GM18517 (cell line): ENCODE data around the gene BEND2.
"Not testable (repeated sequence)": the region's sequence is repeated elsewhere in the genome, so short reads cannot be mapped to it uniquely, and the experiment has no call there.

Source experiments
- ATAC-seq: cut with Tn5 transposase; IDR thresholded peaks from one replicate; pipeline ENCODE4 v1.9.1; 2021; ENCODE audit warnings: mild to moderate bottlenecking, moderate library complexity; ENCODE audit not compliant: unreplicated experiment

The BEND2 gene

DNA sequence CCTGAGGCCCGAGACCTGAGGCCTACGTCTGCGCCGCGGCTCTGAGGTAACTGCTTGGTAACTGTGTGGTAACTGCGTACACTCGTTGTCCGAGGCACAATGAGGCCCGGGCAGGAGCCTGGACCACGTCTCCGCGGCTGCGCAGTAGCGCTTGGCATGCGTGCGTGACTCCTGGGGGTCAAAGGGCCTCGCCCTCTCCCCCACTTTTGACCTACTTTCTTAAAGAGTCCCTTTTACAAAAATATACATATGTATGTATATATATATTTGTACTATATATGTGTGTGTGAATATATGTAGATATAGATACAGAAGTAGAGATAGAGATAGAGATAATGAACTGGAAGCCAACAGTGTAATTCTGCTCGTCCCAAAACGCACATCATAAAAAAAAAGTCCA is at the start of gene BEND2:
BEND2 (minus strand) TSS at position 101 of the 400 bp plus-strand sequence. CDS start 136 bp downstream, outside the sequence.
- no peak for ATAC-seq

DNA sequence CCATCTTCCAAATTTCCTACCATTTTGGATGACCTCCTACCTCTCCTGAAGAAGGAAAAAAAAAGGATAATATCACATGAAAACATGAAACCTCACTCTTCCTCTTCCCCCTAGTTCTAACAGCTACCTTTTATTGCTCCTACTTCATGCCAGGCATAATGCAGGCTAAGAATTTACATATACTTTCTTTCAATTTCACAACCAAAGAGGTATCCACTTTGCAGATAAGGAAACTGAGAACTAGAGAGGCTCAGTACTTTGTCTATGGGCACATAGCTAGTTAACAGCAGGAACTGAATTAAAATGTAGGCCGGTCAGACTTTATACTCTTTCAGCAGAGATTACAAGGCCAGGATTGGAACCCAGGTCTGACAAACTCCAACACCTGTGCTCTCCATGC is 34.4 kb upstream of the BEND2 start:
- no peak for ATAC-seq

DNA sequence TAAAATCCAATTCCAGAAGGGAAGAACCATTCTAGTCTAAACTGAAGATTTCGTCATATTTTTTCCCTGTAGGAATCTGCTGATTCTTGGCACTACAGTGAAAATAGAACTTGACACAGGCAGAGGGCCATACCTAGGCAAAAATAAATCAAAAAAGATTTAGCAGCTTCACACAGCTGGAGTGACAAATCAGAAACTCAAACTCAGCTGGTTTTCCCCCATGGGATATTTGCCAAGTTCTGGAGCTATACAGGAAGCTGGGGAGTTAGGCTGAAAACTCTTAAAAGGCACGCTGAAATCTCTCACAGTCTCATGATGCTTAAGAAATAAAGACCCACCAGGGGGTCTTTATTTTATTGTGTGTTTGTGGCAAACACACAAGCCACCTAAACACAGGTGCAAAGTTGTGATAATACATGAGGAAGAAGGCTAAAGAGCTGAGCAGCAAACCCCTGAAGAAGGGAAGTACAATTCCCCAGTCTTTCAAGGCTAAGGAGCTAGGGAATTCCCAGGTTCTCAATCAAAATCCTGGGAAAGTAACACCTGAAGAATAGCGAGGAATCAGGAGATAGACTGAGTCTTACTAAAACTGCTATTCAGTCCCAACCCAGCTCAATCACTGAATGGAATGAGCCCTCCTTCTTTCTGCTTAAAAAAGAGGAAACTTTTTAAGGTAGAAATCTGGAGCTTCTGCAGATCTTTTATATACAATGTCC is 32.1 kb upstream of the BEND2 start:
- ATAC-seq = no peak

DNA sequence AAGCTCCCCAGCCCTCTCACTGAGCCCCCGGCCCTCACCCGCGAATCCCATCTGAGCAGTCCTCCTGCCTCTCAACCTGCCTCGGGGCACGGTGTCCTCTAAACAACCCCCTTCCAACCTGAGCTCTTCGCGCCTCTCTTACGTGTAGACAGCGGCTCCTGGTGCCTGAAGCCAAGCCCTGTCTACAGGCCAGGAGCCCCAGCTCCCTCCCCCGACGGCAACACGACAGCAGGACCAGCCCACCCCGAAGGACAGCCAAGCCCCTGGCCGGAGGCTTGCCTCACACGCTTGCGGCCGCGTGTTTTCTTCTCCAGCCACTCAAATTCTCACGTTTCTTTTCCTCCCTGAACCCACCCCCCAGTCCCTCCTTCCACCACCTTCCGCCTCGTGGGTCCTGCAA is 9.0 kb upstream of the BEND2 start:
- ATAC-seq = not testable (repeated sequence)

DNA sequence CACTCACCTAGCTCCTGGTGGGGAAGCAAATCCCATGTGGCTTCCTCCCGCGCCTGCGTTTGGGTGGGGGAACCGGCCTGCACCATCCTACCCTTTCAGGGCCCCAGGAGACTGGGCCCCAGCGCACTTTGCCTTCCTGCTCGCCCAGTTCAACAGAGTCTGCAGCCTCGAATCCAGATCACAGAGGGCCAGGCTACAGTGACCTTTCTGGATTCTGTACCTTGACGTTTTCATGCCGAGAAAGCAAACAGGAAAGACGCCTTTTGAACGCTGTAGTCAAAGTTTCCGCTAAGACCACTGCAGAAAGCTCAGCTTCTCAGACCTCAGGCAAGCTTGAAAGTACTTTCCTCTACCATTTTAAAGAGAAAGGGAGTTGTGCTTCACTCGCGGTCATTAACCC is 7.4 kb upstream of the BEND2 start:
- no peak for ATAC-seq

DNA sequence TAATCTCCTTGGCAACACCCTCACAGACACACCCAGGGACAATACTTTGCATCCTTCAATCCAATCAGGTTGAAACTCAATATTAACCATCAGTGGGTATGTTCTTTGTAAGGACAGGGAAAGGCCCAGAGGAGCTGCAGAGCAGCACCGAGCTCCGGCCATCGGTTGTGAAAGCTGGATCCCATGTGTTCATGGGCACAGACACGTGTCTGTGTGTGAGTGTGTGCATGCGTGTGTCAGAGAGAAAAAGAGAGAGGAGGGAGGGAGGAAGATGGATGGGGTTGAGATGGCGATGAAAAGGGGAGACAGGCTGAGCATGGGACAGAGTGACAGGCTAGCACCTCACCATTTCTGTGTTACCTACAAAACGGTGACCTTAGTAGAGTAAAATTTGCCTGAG is 6.8 kb upstream of the BEND2 start:
- ATAC-seq = no peak

DNA sequence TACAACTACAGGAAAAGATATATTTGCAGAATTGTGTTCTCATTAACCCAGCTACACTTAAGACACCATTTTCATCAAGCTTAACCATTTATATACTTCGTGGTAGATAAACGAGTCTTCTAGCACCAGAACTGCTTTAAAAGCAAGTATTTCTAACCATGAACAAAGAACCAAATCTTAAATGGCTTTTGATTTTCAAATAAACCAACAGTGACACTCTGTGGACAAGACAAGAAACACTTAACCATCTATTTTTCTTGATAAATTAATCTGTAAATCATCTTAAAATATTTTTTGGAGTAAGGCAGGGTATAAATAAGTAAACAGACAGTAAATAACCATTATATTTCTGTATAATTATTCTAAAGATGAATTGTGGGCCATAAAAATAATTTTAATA is 10.2 kb downstream of the BEND2 start:
- ATAC-seq = no peak

DNA sequence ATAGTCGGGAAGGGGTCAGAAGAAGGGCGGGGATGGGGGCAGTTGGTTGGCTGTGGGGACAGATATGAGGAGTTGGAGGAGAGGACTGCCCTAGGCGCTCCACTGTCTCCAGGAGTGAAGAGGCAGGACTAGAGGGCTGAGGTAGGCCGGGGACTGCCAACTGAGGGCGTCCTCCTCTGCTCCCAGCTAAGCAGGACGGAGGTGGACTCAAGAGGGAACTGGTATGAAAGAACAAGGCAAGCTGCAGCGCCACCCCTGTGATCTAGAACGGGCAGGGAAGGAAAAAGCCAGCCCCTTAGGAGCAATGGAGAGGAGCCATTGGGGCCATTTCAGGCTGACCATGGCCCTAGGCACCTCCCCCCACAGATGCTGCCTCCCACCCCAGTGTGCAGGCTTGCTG is 14.0 kb downstream of the BEND2 start:
- ATAC-seq = no peak

DNA sequence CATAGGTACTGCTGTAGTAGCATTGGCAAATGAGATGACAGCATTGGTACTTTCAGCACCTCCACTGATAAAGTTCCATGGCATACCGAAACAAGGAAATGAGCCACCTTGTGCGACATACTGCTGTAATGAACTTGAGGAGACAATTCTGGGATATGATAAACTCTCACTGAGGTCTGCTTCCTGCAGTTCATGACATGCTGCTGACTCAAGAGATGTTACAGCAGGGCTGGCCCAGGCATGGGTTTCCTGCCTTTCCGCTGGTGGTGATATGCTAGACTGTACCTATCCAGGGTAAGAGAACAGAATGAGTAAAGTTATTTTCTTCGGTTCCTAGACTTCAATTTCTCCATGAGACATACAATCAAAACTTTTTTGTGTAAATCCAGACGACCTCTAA is 17.1 kb downstream of the BEND2 start:
- ATAC-seq = no peak

DNA sequence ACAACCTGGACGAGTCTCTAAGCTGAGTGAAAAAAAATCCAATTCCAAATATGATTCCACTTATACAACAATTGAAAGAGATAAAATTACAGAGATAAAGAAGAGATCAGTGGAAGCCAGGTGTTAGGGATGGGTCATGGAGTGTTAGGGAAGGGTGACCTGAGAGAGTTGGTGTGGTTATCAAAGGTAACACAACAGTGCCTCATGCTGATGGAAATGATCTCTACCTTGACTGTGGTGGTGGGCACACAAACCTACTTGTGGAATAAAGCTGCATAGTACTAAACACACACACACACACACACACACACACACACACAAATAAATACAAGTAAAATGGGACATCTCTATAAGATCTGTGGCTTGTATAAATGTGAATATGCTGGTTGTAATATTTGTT is 26.0 kb downstream of the BEND2 start:
- no peak for ATAC-seq

DNA sequence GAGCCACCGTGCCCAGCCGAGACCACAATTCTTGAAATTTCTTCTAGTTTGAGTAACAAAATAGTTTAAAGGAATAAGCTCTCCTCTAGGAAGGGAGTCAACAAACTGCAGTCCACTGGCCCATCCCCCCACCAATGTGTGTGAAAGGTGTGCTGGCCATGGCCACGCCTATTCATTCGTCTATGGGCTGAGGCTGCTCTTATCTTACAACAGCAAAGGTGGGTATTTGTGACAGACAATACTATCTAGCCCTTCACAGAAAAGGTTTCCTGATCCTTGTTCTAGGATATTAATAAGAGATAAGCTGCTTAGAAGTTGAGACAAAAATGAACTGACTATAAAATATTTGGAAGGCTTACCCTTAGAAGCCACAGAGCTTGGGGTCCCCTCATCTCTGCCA is 41.2 kb downstream of the BEND2 start:
- no peak for ATAC-seq

DNA sequence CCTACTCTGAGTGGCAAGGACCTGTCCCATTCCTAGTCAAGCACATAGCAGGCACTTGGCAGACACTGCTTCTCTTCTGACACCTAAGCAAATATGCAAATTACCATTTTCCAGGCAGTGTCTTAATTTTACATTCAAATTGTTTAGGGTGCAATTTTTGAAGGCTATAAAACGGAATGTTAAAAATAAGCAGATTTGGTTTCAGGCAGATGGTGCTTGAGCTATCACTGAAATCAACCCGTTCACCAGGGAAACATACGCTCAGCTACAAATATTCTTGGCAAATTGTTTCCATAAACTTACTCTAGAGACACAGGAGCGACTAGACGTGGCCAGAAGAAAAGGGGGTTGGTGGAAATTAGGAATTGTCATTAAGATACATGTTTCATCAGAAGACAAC is 45.7 kb downstream of the BEND2 start:
- ATAC-seq = no peak

DNA sequence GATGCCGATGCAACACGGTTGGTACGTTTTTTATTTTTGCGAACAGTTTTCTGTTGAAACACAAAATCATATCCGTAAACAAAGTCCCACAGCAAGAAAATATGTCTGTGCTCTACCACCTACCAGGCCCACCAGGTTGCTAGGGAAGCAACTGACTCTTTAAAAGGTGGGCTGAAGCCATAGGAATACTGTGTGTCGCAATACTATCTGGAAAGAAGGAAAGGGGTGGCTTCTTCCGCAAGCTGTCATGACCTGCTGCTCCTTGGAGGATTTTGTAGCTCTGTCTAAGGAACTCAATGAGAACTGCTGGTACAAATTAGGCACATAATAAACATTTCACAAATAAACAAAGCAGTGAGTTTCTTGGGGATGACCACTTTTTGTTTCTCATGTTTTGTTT is 46.5 kb downstream of the BEND2 start:
- no peak for ATAC-seq

DNA sequence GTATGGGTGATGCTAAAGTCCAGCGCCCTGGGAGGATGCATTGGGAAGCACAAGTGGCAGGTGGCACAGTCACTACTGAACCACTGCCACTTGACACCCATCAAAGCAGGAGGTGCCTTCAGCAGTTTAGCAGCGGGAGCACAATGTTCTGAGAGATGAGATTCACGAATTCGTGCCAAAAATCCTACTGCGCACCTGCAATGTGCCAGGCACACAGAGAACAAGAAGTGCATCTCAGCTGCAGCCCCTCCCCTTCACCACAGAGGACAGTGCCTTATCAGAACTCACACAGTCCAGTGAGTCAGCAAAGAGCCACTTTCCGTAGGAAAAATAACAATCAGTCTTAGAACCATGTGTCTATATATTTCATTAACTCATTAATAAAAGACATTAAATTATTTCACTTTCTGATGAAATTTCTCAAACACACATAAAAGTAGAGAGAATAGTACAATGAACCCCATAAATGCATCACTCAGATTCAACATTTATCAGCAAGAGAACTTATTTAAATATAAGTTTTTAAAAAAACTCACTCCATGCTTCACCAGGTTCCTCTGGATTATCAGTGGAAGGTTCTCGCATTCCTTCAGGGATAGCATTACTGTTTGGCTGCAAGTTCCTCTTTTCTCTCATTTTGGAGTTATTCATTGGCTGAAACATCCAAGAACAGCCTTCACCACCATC is 47.0 kb downstream of the BEND2 start:
- ATAC-seq = no peak

DNA sequence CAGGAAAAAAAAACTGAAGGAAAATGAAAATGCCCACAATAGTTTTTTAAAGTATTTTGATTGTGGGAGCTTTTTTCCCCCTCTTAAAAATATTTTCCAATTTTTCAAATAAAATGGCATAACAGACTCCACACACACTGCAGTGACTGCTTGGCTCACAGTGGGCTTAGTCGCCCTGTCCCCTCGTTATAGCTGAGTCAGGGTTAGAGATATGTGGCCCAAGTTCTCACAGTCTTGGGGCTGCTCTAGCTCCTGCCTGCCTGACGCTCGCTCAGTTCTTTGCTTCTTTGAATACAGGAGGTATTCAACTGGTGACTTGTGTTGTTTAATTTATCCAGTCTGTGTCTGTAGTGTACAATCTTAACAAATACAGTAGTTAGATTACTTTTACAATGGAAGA is 47.7 kb downstream of the BEND2 start:
- no peak for ATAC-seq

DNA sequence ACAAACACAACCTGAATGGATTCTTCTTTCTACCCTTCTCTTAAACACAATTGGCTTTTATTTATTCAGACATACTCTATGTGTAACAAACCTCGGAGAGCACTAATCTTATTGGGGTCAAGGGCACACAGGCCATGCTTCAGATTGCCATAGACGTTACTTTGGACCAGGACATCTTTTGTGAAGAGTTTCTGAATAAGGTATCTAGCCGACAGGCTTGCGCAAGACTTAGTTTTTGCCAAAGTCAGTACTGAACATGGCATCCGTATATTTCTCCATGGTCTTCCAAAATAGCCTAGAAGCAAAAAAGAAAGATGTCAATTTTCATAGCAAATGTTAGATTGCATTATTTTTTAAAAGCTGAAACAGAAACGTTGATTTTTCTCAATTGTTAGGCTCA is 49.8 kb downstream of the BEND2 start:
- ATAC-seq = no peak

DNA sequence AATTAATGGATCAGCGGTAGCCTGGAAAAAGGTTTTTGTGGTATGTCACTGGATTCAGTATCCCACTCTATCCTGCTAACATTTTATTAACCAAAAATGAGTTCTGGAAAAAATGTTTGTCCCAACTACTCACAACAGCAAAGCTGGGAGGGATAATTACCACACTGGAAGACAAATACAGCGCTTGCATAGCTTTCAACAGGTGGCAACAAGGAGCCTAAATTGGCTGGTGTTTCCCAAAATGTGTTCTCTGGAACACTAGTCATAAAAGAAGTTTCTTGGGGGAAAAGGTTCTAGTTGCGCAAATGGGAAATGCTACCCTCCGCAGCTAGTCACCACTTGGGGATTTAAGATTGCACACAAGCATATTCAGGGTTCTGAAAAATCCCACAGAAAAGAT is 54.6 kb downstream of the BEND2 start:
- ATAC-seq = no peak

DNA sequence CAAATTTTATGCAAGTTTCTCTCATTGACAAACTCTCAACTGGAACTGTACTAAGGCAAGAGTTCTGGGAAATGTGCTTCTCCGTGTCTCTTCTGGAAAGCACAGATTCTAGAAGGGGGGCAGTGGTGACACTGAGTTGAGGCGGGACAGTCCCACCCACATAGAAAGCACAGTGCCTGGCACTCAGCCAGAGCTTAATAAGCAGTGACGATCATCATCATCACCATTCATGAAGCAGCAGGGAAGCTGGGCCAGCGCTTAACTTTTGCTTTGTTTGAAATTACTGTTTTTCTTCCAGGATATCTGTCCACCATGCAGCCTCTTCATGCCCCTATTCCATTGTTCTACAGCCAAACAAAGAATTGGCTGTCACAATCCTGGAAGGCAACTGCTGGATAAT is 60.3 kb downstream of the BEND2 start:
- ATAC-seq = no peak

DNA sequence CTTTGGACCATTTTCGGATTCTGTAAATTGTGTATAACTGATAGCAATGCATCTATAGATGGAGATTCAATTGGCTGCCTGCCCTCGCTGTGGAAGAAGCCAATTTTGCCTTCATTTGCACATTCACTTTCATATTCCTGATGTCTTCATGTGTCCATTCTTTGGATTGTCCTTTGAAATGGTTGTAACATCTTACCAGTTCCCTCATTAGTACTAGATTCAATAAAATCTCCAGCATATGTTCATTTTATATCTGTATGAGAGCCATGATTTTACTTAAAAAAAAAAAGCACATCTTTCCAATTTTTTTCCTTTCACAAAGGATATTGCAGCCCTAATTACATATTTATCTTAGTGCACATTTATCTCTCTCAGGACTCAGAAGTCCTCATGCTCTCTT is 61.7 kb downstream of the BEND2 start:
- no peak for ATAC-seq

DNA sequence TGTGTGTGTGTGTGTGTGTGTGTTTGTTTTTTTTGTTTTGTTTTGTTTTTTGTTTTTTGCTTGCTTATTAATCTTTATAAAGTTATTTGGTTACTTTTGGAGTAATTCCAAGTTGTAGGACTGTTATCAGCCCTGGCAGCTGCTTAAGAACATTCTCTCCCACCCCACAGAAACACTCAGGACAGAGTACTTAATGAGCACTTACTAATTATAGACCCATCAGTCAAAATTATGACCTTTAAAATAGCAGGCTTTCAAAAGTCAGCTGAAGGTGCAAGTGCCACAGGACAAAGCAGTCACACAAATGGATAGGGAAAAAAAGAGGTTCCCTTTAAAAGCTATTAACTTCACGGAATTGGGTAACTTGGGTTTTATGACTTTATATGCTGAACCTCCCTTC is 69.0 kb downstream of the BEND2 start:
- ATAC-seq = no peak

DNA sequence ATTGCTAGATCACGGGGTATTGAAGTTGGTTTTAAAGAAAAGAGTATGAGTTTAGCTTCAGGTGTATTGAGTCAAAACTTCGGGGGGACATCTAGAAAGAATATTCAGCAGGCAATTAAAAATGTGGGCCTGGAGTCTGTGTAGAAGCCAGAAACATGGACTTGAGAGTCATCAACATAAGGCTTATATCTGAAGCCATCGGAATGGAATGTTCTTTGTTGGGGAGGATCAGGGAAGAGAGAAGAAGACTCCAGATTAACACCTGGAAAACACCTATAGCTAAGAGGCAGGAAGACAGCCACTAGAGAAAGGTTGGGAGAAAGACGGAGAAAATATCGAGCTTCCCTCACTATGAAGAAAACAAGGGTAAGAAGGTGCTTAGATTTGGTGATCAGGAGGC is 69.5 kb downstream of the BEND2 start:
- no peak for ATAC-seq

DNA sequence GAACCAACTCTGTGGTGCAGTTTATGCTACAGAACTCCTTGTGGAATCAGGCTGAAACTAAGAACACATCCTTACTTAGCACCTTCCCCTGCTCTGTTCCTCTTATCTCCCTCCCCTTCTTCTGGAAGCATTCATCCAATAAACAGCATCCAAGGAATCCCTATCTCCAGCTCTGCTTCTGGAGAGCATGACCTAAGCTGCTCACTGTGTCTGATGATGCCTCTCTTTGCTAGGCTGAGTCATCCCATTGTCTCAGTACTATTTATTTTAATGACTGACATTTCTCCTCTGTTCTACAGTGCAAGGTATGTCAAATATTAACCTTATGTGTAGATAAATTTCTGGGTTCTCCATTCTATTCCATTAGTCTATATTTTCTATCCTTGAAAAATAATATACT is 71.2 kb downstream of the BEND2 start:
- no peak for ATAC-seq

DNA sequence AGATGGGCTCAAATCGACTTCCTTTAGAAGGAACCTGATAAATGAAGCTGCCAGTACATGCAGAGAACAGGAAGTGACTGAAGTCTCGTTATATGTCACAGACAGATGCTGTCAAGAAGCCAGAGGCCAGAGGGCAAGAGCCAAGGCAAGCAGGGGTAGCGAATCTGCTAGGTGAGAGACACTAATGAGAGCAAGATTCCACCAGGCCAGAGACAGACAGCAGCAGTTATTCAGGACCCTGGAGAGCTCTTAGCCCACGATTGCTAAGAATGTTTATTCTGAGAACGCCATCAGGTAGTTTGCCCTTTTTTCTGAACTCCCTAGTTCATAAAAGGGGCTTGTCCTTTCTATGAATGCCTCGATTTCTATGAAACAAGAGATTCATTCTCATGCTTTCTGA is 73.7 kb downstream of the BEND2 start:
- ATAC-seq = no peak
